Osteoblast (primary cell): ENCODE measurements around the gene FAM163A. TPM values are rescaled to one million over a fixed set of nuclear protein-coding genes. Genes with fewer than 3 reads are reported as not detected.
"Not testable (repeated sequence)": the region's sequence is repeated elsewhere in the genome, so short reads cannot be mapped to it uniquely, and the experiment has no call there.

Source experiments
- DNase-seq: peaks from one replicate; pipeline ENCODE4 v3.0.0; 2011; ENCODE audit warnings: low spot score, mixed read lengths; ENCODE audit not compliant: insufficient read length; ENCODE audit errors: missing footprints
- H2AFZ ChIP-seq: 2 replicates; pipeline ENCODE4 v1.6.0; 2011; ENCODE audit warnings: mild to moderate bottlenecking, low read length
- H3K27ac ChIP-seq: 2 replicates; pipeline ENCODE4 v1.5.1; 2011; ENCODE audit warnings: mild to moderate bottlenecking, low read depth, low read length, moderate library complexity
- H3K27me3 ChIP-seq: 2 replicates; pipeline ENCODE4 v1.6.0; 2012; ENCODE audit warnings: mild to moderate bottlenecking, control low read depth, inconsistent platforms, low read length, moderate library complexity; ENCODE audit not compliant: insufficient read depth
- H3K36me3 ChIP-seq: 2 replicates; pipeline ENCODE4 v1.5.1; 2011; ENCODE audit warnings: mild to moderate bottlenecking, low read length, control low read depth, moderate library complexity; ENCODE audit not compliant: insufficient read depth
- H3K4me1 ChIP-seq: 2 replicates; pipeline ENCODE4 v1.5.1; 2011; ENCODE audit warnings: mild to moderate bottlenecking, low read length, control low read depth, moderate library complexity; ENCODE audit not compliant: insufficient read depth
- H3K4me2 ChIP-seq: 2 replicates; pipeline ENCODE4 v1.6.0; 2011; ENCODE audit warnings: mild to moderate bottlenecking, low read length; ENCODE audit not compliant: insufficient read depth
- H3K4me3 ChIP-seq: fragments of 200-600 bp; sonication (generic); 3 replicates; pipeline ENCODE4 v1.5.1; 2012; ENCODE audit warnings: mild to moderate bottlenecking, low read length, inconsistent platforms; ENCODE audit not compliant: insufficient read depth
- H3K79me2 ChIP-seq: 2 replicates; pipeline ENCODE4 v1.6.0; 2012; ENCODE audit warnings: mild to moderate bottlenecking, low read length, control low read depth, inconsistent platforms; ENCODE audit not compliant: insufficient read depth
- H3K9me3 ChIP-seq: 2 replicates; pipeline ENCODE4 v1.5.1; 2011; ENCODE audit warnings: low read depth, low read length, control low read depth
- H4K20me1 ChIP-seq: 2 replicates; pipeline ENCODE4 v1.6.0; 2012; ENCODE audit warnings: mild to moderate bottlenecking, low read length, control low read depth; ENCODE audit not compliant: insufficient read depth
- CTCF ChIP-seq: IDR thresholded peaks from 2 replicates; pipeline ENCODE4 v1.5.1; 2011; ENCODE audit warnings: mild to moderate bottlenecking, low read depth, low read length, moderate library complexity; ENCODE audit errors: extremely low read depth
- total RNA-seq: library from RNA; depleted of rRNA; stranded (reverse); fragments of >200 nt; gene quantifications from 2 replicates; pipeline ENCODE4 v1.2.3, GENCODE V29; 2012

Gene FAM163A
- total RNA-seq, 1 donor = not detected

DNA sequence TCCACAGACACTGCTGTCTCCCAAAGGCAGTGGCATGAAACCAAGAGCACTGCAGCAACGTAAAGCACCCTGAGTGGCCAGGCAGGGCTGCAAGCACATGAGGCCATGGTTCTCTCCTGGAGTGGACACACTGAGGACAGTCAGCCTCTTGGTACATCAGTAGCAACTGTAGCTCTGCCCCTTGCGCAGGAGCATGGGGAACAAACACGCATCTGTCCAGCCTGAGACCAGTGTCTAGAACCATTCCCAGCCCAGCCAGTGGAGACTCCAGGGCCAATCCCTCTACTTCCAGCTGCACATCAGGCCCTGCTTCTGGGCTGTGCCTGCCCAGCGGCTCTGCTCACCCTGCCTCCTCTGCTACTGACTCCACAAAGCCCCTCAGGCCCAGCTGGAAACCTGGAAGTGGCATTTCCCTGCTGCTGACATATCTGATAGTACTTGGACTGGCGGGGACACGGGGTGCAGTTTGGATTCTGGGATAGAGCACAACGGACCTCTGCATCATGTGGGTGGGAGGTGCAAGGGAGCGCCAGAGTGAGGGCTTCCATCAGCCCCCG is 85.5 kb downstream of the FAM163A start:
- DNase-seq = no peak
- H3K4me3 ChIP-seq = no peak overlapping the region
- H3K9me3 ChIP-seq = no peaks in the 10 kb centered on the region
- peaks cover 8% of the 10 kb centered on the region for H3K27me3 ChIP-seq
- H3K4me1 ChIP-seq = no peaks in the 10 kb centered on the region
- no peak overlapping the region for H3K4me2 ChIP-seq
- no peak overlapping the region for H3K27ac ChIP-seq
- no peak for TF ChIP-seq CTCF
- no peaks in the 10 kb centered on the region for H4K20me1 ChIP-seq
- H2AFZ ChIP-seq = no peak overlapping the region
- H3K79me2 ChIP-seq = no peaks in the 10 kb centered on the region
- no peaks in the 10 kb centered on the region for H3K36me3 ChIP-seq

- Histone ChIP-seq H3K79me2 (no peaks in the 10 kb centered on the region), H3K27me3 (peaks cover 6% of the 10 kb centered on the region), H3K4me2 (no peak overlapping the region), H3K36me3 (no peaks in the 10 kb centered on the region), H2AFZ (no peak overlapping the region), H3K4me3 (no peak overlapping the region), H3K4me1 (no peaks in the 10 kb centered on the region), H4K20me1 (no peaks in the 10 kb centered on the region), H3K27ac (no peak overlapping the region), H3K9me3 (no peaks in the 10 kb centered on the region)
- no peak for DNase-seq
- TF ChIP-seq CTCF = no peak
Measured at GRCh38 chr1:179831225-179831624, 88.1 kb downstream of the FAM163A start.

DNA sequence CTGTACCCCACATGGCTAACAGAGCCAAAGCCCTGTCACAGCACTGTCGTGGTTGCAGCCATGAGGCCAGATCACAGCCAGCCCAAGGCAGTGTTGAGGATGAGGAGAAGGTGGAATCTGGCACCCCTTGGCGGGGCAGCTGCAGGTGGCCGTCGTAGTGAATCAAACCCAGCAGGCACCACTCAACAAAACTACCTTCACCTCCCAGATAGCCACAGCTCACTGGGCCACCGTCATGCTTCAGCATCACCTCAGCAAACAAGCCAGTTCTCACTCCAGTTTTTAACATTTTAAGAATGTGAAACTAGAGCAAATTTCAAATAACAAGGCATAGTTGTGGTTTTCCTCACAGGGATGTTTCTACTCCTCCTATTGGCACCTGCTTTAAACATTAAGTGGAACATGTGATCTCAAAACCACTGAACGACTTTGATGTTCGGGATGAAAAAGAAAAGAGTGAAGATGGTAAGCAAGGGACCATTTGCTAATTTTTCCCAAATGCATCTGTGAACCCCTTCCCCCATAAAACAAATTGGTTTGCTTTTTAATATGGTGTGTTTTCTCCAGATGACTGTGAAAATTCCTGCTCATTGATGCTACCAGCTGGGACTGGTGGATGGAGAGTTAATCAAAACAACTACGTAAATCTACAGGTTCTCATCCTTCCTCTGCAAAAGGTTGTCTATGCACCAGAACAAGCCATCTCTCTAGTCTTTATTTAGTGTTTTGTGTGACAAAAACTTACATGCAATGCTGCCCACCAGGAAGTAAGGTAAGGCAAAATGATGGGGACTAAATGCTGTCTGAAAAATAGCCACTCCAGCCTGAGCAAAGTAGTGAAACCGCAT is 89.0 kb downstream of the FAM163A start:
- Histone ChIP-seq H3K4me1 (no peaks in the 10 kb centered on the region), H3K4me2 (no peak overlapping the region), H3K4me3 (no peak overlapping the region), H3K27ac (no peak overlapping the region), H3K9me3 (no peaks in the 10 kb centered on the region), H3K36me3 (no peaks in the 10 kb centered on the region), H4K20me1 (no peaks in the 10 kb centered on the region), H3K27me3 (peaks cover 6% of the 10 kb centered on the region), H3K79me2 (no peaks in the 10 kb centered on the region), H2AFZ (no peak overlapping the region)
- TF ChIP-seq CTCF = no peak
- no peak for DNase-seq

DNA sequence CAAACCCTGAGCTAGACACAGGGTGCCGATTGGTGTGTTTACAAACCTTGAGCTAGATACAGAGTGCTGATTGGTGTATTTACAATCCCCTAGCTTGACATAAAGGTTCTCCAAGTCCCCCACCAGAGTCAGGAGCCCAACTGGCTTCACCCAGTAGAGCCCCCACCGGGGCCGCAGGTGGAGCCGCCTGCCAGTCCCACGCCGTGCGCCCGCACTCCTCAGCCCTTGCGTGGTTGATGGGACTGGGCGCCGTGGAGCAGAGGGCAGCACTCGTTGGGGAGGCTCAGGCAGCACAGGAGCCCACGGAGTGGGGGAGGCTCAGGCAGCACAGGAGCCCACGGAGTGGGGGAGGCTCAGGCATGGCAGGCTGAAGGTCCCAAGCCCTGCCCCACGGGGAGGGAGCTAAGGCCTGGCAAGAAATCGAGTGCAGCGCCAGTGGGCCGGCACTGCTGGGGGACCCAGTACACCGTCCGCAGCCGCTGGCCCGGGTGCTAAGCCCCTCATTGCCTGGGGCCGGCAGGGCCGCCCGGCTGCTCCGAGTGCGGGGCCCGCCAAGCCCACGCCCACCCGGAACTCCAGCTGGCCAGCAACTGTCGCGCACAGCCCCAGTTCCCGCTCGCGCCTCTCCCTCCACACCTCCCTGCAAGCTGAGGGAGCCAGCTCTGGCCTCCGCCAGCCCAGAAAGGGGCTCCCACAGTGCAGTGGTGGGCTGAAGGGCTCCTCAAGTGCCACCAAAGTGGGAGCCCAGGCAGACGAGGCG is 93.8 kb downstream of the FAM163A start:
- not testable (repeated sequence) for H2AFZ ChIP-seq, H3K79me2 ChIP-seq, H3K4me2 ChIP-seq, H3K4me3 ChIP-seq, H3K36me3 ChIP-seq, H3K27me3 ChIP-seq, H3K27ac ChIP-seq, H3K4me1 ChIP-seq, H3K9me3 ChIP-seq, DNase-seq, H4K20me1 ChIP-seq
